Large intestine (tissue), 3 donors: ENCODE data around the gene RBM26. TPM values are rescaled to one million over a fixed set of nuclear protein-coding genes. Genes with fewer than 3 reads are reported as not detected.
A peak's percentile ranks its signal among the peaks of the same experiment; 100 is the strongest.

Source experiments
- DNase-seq, 2 donors: peaks; one replicate each; pipeline versions ENCODE4 v3.0.0 to v3.0.0-alpha.2; 2013
- H3K27ac ChIP-seq: one replicate; pipeline ENCODE4 v1.5.1; 2013; ENCODE audit warnings: low read length
- H3K27me3 ChIP-seq: 2 replicates; pipeline ENCODE4 v1.6.1; 2013; ENCODE audit warnings: low read length; ENCODE audit not compliant: control insufficient read depth, insufficient read depth
- H3K36me3 ChIP-seq: 2 replicates; pipeline ENCODE4 v1.6.1; 2013; ENCODE audit warnings: low read length; ENCODE audit not compliant: control insufficient read depth, insufficient read depth
- H3K4me1 ChIP-seq: one replicate; pipeline ENCODE4 v1.6.1; 2013; ENCODE audit warnings: low read length; ENCODE audit not compliant: control insufficient read depth, insufficient read depth
- H3K4me3 ChIP-seq: one replicate; pipeline ENCODE4 v1.5.1; 2013; ENCODE audit warnings: low read length
- H3K9me3 ChIP-seq: one replicate; pipeline ENCODE4 v1.6.1; 2013; ENCODE audit warnings: mild to moderate bottlenecking, low read depth, low read length, moderate library complexity; ENCODE audit not compliant: control insufficient read depth
- whole genome bisulfite sequencing: methylation state at CpG from one replicate; pipeline ENCODE4 v1.1.5; 2013; ENCODE audit warnings: low lambda C conversion rate; ENCODE audit not compliant: insufficient coverage; 5-methylcytosine and 5-hydroxymethylcytosine counted together
- polyA plus RNA-seq: library from polyadenylated mRNA; unstranded; fragments of 120-200 nt; gene quantifications from one replicate; pipeline ENCODE4 v1.2.1, GENCODE V29; 2013

The RBM26 gene
- polyA plus RNA-seq, 1 donor, result 57.9 TPM

- Histone ChIP-seq H3K27me3 (no peaks in the 10 kb centered on the region), H3K36me3 (no peaks in the 10 kb centered on the region), H3K4me3 (no peak overlapping the region), H3K27ac (no peak overlapping the region), H3K9me3 (no peaks in the 10 kb centered on the region), H3K4me1 (no peaks in the 10 kb centered on the region)
- no peak for DNase-seq
- WGBS, result 54% methylated on average over 2 of the region's 9 CpGs
Observed at GRCh38 chr13:79309690-79310089, 96.4 kb downstream of the RBM26 start.

- H3K9me3 ChIP-seq, result no peaks in the 10 kb centered on the region
- no peak for DNase-seq
- no CpG with 5 or more reads among the region's 8 CpGs for WGBS
Observed at GRCh38 chr13:79307866-79308298, 98.2 kb downstream of the RBM26 start.

GRCh38 chr13:79307433-79307861, 98.6 kb downstream of the RBM26 start:
- WGBS, result no CpG with 5 or more reads among the region's 3 CpGs
- Histone ChIP-seq H3K27ac (no peak overlapping the region), H3K9me3 (no peaks in the 10 kb centered on the region), H3K4me1 (no peaks in the 10 kb centered on the region), H3K36me3 (no peaks in the 10 kb centered on the region), H3K4me3 (no peak overlapping the region), H3K27me3 (no peaks in the 10 kb centered on the region)
- DNase-seq, result no peak

More at GRCh38 chr13:79307866-79308298, 98.2 kb downstream of the RBM26 start:
- no peaks in the 10 kb centered on the region for H3K36me3 ChIP-seq
- no peak overlapping the region for H3K4me3 ChIP-seq
- no peak overlapping the region for H3K27ac ChIP-seq
- no peaks in the 10 kb centered on the region for H3K27me3 ChIP-seq
- H3K4me1 ChIP-seq, result no peaks in the 10 kb centered on the region

- 75% methylated on average over 1 of the region's 1 CpG for WGBS
- no peak for DNase-seq
- H3K4me1 ChIP-seq, result no peaks in the 10 kb centered on the region
- no peak overlapping the region for H3K27ac ChIP-seq
- H3K36me3 ChIP-seq, result no peaks in the 10 kb centered on the region
- H3K9me3 ChIP-seq, result no peaks in the 10 kb centered on the region
- H3K4me3 ChIP-seq, result no peak overlapping the region
- no peaks in the 10 kb centered on the region for H3K27me3 ChIP-seq
Observed at GRCh38 chr13:79306650-79307049, 99.4 kb downstream of the RBM26 start.

- peaks cover 5% of the 10 kb centered on the region for H3K27me3 ChIP-seq
- no peak for DNase-seq
- no peaks in the 10 kb centered on the region for H3K36me3 ChIP-seq
- no peaks in the 10 kb centered on the region for H3K4me1 ChIP-seq
- no peak overlapping the region for H3K27ac ChIP-seq
- no peak overlapping the region for H3K4me3 ChIP-seq
- WGBS, result no CpG with 5 or more reads among the region's 2 CpGs
- H3K9me3 ChIP-seq, result no peaks in the 10 kb centered on the region
Observed at GRCh38 chr13:79297128-79297527, 108.9 kb downstream of the RBM26 start.

GRCh38 chr13:79295906-79296706, 109.9 kb downstream of the RBM26 start:
- no peak for DNase-seq
- Histone ChIP-seq H3K36me3 (no peaks in the 10 kb centered on the region), H3K4me3 (no peak overlapping the region), H3K27me3 (peaks cover 5% of the 10 kb centered on the region), H3K27ac (no peak overlapping the region), H3K4me1 (no peaks in the 10 kb centered on the region), H3K9me3 (no peaks in the 10 kb centered on the region)
- no CpG with 5 or more reads among the region's 4 CpGs for WGBS

GRCh38 chr13:79290595-79291244, 115.3 kb downstream of the RBM26 start:
- H3K36me3 ChIP-seq, result no peaks in the 10 kb centered on the region
- H3K9me3 ChIP-seq, result no peaks in the 10 kb centered on the region
- no peaks in the 10 kb centered on the region for H3K4me1 ChIP-seq
- no peak overlapping the region for H3K27ac ChIP-seq
- DNase-seq, result peak in 1 of 2 donors; percentile 43
- no peaks in the 10 kb centered on the region for H3K27me3 ChIP-seq
- WGBS, result 73% methylated on average over 3 of the region's 9 CpGs
- H3K4me3 ChIP-seq, result no peak overlapping the region

GRCh38 chr13:79289571-79289970, 116.5 kb downstream of the RBM26 start:
- no peaks in the 10 kb centered on the region for H3K27me3 ChIP-seq
- H3K4me3 ChIP-seq, result no peak overlapping the region
- no peak for DNase-seq
- H3K36me3 ChIP-seq, result no peaks in the 10 kb centered on the region
- H3K4me1 ChIP-seq, result no peaks in the 10 kb centered on the region
- no peak overlapping the region for H3K27ac ChIP-seq
- no peaks in the 10 kb centered on the region for H3K9me3 ChIP-seq

- no peak for DNase-seq
- WGBS, result 40% methylated on average over 1 of the region's 9 CpGs
- H3K9me3 ChIP-seq, result no peaks in the 10 kb centered on the region
- H3K27ac ChIP-seq, result no peak overlapping the region
- no peak overlapping the region for H3K4me3 ChIP-seq
- no peaks in the 10 kb centered on the region for H3K36me3 ChIP-seq
- H3K4me1 ChIP-seq, result peaks cover 5% of the 10 kb centered on the region
- no peaks in the 10 kb centered on the region for H3K27me3 ChIP-seq
Observed at GRCh38 chr13:79287939-79288795, 117.9 kb downstream of the RBM26 start.

- peaks cover 5% of the 10 kb centered on the region for H3K4me1 ChIP-seq
- no peak overlapping the region for H3K27ac ChIP-seq
- no CpG with 5 or more reads among the region's 3 CpGs for WGBS
- H3K27me3 ChIP-seq, result no peaks in the 10 kb centered on the region
- H3K36me3 ChIP-seq, result no peaks in the 10 kb centered on the region
- no peak for DNase-seq
- no peaks in the 10 kb centered on the region for H3K9me3 ChIP-seq
- no peak overlapping the region for H3K4me3 ChIP-seq
Observed at GRCh38 chr13:79285159-79285558, 120.9 kb downstream of the RBM26 start.
